Cardiac muscle cell (in vitro differentiated cells and primary cell): ENCODE data around the gene EPHA4. TPM values are rescaled to one million over a fixed set of nuclear protein-coding genes. Genes with fewer than 3 reads are reported as not detected.

Source experiments
- DNase-seq, 2 donors: peaks; one replicate each; pipeline versions ENCODE4 v3.0.0 to v3.0.0-alpha.2; 2010 to 2017; ENCODE audit warnings: low read depth in 1 of 2, low spot score in 1 of 2
- H3K27ac ChIP-seq: fragments of 200-600 bp; sonication (generic); 2 replicates; pipeline ENCODE4 v1.5.1; 2016
- H3K27me3 ChIP-seq: fragments of 200-600 bp; sonication (generic); 2 replicates; pipeline ENCODE4 v1.6.0; 2016; ENCODE audit warnings: control low read depth
- H3K36me3 ChIP-seq: fragments of 200-600 bp; sonication (generic); 2 replicates; pipeline ENCODE4 v1.5.1; 2016; ENCODE audit warnings: control low read depth
- H3K4me1 ChIP-seq: fragments of 200-600 bp; sonication (generic); 2 replicates; pipeline ENCODE4 v1.8.1; 2017; ENCODE audit warnings: low read depth, mild to moderate bottlenecking, mixed run types
- H3K4me3 ChIP-seq: fragments of 200-600 bp; sonication (generic); 2 replicates; pipeline ENCODE4 v1.5.1; 2016; ENCODE audit warnings: mild to moderate bottlenecking
- H3K9me3 ChIP-seq: fragments of 200-600 bp; sonication (generic); 2 replicates; pipeline ENCODE4 v1.5.1; 2017; ENCODE audit warnings: low read depth, mild to moderate bottlenecking, control low read depth
- polyA plus RNA-seq: library from polyadenylated mRNA; unstranded; fragments of >200 nt; fragmentation: Nextera tagmentation; extraction: Ambion mirVana; gene quantifications from 2 replicates; pipeline ENCODE4 v1.2.1, GENCODE V29; 2016
- total RNA-seq: library from RNA; depleted of rRNA; stranded (reverse); fragments of >200 nt; gene quantifications from 2 replicates; pipeline ENCODE4 v1.2.3, GENCODE V29; 2016
- TF ChIP-seq, protein P1 (sequence below): IDR thresholded peaks from 2 replicates; pipeline ENCODE4 v1.5.1; 2012; ENCODE audit warnings: low read depth, mild to moderate bottlenecking, low read length

The EPHA4 gene
- total and polyA plus RNA-seq, 2 experiments from 2014 or later, result 21.2 to 70.2 TPM

DNA sequence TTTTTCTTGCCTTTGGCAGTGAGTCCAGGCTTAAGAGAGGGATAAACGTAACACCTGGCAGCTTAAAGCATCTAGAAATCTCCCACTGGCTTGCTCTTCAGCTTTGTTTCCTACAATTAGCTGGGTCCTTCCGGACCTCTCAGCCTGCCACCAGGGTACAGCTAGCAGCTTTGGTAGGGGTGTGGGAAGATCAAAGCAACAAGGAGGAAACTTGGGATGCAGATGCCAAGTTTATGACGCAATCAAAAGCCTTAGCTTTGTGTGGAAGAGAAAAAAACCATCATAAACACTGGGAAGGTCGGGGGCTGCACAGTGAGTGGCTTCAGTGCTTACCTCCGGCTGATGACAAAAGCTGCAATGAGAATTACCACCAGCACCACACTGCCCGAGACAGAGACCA is 116.9 kb downstream of the EPHA4 start:
- Histone ChIP-seq H3K27ac (no peak overlapping the region), H3K9me3 (no peaks in the 10 kb centered on the region), H3K36me3 (peaks cover 16% of the 10 kb centered on the region), H3K27me3 (no peaks in the 10 kb centered on the region), H3K4me3 (no peak overlapping the region), H3K4me1 (no peaks in the 10 kb centered on the region)
- DNase-seq, result peak in 1 of 2 donors; percentile 29
- TF ChIP-seq, protein P1, sequence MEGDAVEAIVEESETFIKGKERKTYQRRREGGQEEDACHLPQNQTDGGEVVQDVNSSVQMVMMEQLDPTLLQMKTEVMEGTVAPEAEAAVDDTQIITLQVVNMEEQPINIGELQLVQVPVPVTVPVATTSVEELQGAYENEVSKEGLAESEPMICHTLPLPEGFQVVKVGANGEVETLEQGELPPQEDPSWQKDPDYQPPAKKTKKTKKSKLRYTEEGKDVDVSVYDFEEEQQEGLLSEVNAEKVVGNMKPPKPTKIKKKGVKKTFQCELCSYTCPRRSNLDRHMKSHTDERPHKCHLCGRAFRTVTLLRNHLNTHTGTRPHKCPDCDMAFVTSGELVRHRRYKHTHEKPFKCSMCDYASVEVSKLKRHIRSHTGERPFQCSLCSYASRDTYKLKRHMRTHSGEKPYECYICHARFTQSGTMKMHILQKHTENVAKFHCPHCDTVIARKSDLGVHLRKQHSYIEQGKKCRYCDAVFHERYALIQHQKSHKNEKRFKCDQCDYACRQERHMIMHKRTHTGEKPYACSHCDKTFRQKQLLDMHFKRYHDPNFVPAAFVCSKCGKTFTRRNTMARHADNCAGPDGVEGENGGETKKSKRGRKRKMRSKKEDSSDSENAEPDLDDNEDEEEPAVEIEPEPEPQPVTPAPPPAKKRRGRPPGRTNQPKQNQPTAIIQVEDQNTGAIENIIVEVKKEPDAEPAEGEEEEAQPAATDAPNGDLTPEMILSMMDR, result no peak

DNA sequence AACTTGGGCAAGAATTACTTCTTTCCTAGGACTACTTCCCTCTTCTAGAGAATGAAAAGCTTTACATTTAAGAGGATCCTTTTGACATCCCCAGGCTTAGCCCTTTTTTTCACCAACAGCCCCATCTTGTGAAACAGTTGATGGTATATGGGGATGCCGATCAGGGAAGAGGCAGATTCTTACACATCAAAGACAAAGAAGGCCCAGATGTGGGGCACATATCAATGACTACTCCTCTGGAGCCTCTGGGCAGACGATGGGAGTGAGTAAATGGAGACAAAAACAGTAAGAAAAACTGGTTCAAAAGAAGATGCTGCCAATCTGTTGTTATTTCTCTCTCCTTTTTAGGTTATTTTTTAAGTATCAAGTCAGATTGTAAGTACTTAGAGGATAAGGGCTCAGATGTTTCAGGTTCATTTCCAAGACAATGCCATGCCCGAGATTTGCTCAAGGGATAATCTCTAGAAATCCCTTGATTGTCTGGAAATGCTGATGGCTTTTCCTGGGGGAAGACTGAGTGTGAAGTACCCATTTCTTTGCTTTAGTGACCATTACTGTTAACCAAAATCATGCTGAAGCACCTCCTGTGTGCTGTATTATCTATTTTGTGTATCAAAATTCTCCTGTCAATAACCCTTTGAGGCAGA is 117.5 kb downstream of the EPHA4 start:
- Histone ChIP-seq H3K9me3 (no peaks in the 10 kb centered on the region), H3K36me3 (peaks cover 16% of the 10 kb centered on the region), H3K27ac (no peak overlapping the region), H3K4me3 (no peak overlapping the region), H3K27me3 (no peaks in the 10 kb centered on the region), H3K4me1 (no peaks in the 10 kb centered on the region)
- no peak for DNase-seq
- TF ChIP-seq, protein P1, result no peak

DNA sequence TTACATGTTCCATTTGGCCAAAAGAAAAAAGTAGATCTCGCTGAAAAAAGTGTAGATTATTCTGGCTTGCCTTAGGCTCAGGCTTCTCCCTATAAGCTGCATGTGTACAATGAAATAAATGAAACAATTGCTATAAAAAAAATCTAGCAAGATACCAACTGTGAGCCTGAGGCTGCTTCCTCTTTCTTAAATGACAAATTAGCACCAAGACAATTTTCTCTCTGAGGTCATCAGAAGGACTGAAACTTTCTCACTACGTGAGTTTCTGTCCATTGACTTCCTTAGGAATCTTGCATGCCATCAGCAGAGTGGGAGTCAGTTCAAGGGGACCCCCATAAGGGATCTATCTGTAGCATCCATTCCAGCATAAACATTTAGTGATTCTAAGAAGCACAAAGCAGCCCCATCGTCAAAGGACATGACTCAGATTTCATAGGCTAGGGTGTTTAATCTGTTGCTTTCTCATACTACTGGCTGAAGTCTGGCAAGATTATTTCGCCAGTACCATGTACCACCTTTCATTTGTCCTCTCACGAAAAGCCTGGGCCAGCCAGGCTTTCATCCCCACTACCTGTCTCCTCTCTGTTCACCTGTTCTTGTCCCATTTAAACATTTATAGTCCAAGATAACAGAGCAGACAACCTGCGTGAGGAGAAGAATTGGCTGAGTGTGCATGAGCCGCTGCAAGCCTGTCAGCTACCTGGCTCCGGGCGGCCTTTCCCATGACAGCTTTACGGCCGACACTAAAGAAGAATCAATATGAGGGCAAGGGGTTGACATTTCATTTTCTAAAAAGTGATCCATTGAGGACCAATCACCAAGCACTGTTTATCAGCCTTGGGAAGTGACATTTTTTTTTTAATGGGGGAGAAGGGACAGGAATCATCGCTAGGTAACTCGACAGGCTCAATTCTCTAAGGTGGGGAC is 120.0 kb downstream of the EPHA4 start:
- H3K4me3 ChIP-seq, result no peak overlapping the region
- TF ChIP-seq, protein P1, result no peak
- H3K4me1 ChIP-seq, result peaks cover 10% of the 10 kb centered on the region
- no peaks in the 10 kb centered on the region for H3K27me3 ChIP-seq
- H3K27ac ChIP-seq, result no peak overlapping the region
- H3K36me3 ChIP-seq, result peaks cover 16% of the 10 kb centered on the region
- H3K9me3 ChIP-seq, result no peaks in the 10 kb centered on the region
- no peak for DNase-seq

DNA sequence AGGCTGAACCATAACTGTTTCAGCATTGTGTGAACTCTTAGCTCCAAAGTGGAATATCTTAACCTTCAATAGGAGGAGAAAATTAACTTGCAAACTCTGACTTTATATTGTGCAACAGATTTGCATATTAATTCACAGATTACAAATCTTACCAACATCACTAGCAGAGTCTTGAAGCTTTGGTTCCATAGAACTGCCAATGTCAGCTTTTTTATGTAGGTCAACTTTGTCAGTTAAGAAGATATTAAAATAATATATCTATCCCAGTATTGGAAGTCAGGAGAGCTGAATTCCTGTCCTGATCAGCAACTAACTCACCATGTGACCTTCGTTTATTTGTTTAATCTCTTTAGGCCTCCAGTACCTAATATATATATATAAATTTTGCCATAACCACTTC is 121.8 kb downstream of the EPHA4 start:
- peaks cover 7% of the 10 kb centered on the region for H3K36me3 ChIP-seq
- H3K9me3 ChIP-seq, result no peaks in the 10 kb centered on the region
- TF ChIP-seq, protein P1, result no peak
- peaks cover 11% of the 10 kb centered on the region for H3K4me1 ChIP-seq
- no peak for DNase-seq
- H3K27ac ChIP-seq, result no peak overlapping the region
- no peak overlapping the region for H3K4me3 ChIP-seq
- H3K27me3 ChIP-seq, result no peaks in the 10 kb centered on the region

DNA sequence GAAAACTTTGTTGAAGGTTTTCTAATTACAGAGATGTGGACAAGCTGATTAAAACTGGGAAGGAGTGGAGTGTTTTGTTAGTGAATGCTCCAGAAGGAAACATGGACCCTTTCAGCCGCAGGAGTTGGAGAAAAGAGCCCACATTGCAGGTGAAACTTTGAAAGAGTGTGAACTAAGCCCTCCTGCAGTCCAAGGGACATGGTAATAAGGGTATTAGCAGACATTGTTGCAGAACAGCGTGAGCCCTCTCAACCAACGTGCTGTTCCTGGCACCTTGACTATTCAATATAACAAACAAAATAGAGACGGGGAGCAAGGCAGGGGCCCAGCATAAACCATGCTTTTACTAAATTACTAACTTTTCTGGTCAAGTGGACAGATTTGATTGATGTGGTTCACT is 122.7 kb downstream of the EPHA4 start:
- no peak for DNase-seq

More for the DNA sequence above, 122.7 kb downstream of the EPHA4 start:
- Histone ChIP-seq H3K9me3 (no peaks in the 10 kb centered on the region), H3K4me3 (no peak overlapping the region), H3K27me3 (no peaks in the 10 kb centered on the region), H3K27ac (no peak overlapping the region), H3K4me1 (peaks cover 12% of the 10 kb centered on the region), H3K36me3 (peaks cover 7% of the 10 kb centered on the region)
- TF ChIP-seq, protein P1, result no peak
